H1 (cell line): ENCODE data around the gene ARMH3. TPM values are rescaled to one million over a fixed set of nuclear protein-coding genes. Genes with fewer than 3 reads are reported as not detected.
A peak's percentile ranks its signal among the peaks of the same experiment; 100 is the strongest.

Experiments
- ASH2L ChIP-seq: fragments of 200-600, 300-600 bp; sonication (generic); IDR thresholded peaks from one replicate; pipeline ENCODE4 v1.7.1; 2017; ENCODE audit warnings: low read length
- BCL11A ChIP-seq, 2 experiments: IDR thresholded peaks; one replicate each; pipeline ENCODE4 v1.6.1; 2011; ENCODE audit warnings: low read depth in 2 of 2, low read length in 2 of 2, mild to moderate bottlenecking in 2 of 2
- CTBP2 ChIP-seq: IDR thresholded peaks from 2 replicates; pipeline ENCODE4 v1.7.0; 2011; ENCODE audit warnings: borderline replicate concordance, mild to moderate bottlenecking, moderate library complexity, mixed read lengths, low read length; ENCODE audit not compliant: insufficient read depth, insufficient read length
- CTCF ChIP-seq, 3 experiments: IDR thresholded peaks; 1 replicate in 2 of 3; 2 replicates in 1 of 3; pipeline versions ENCODE4 v1.5.1 to v1.6.1; 2011; ENCODE audit warnings: low read length in 3 of 3, mild to moderate bottlenecking in 3 of 3, inconsistent platforms in 2 of 3, low read depth in 1 of 3, moderate library complexity in 1 of 3; ENCODE audit not compliant: insufficient read depth in 1 of 3; ENCODE audit errors: control extremely low read depth in 1 of 3
- EGR1 ChIP-seq: IDR thresholded peaks from 2 replicates; pipeline ENCODE4 v1.6.1; 2011; ENCODE audit warnings: low read depth, low read length, borderline replicate concordance
- EZH2 ChIP-seq: fragments of 200-600 bp; sonication (generic); IDR thresholded peaks from 2 replicates; pipeline ENCODE4 v1.7.1; 2012; ENCODE audit warnings: low read depth, mild to moderate bottlenecking, moderate library complexity, low read length, inconsistent platforms; ENCODE audit not compliant: severe bottlenecking
- GABPA ChIP-seq: IDR thresholded peaks from 2 replicates; pipeline ENCODE4 v1.6.1; 2011; ENCODE audit warnings: mild to moderate bottlenecking, low read length, moderate library complexity, borderline replicate concordance; ENCODE audit not compliant: insufficient read depth
- GTF2F1 ChIP-seq: IDR thresholded peaks from 2 replicates; pipeline ENCODE4 v1.6.1; 2012; ENCODE audit warnings: low read depth, low read length, improper control_type of control experiment, borderline replicate concordance
- HDAC2 ChIP-seq, 2 experiments: fragments of 300-600 bp in 1 of 2; sonication (generic) in 1 of 2; IDR thresholded peaks; 2 replicates each; pipeline ENCODE4 v1.6.1; 2011 to 2012; ENCODE audit warnings: low read depth in 2 of 2, low read length in 2 of 2, mild to moderate bottlenecking in 2 of 2, moderate library complexity in 2 of 2, borderline replicate concordance in 1 of 2, inconsistent platforms in 1 of 2
- HDAC6 ChIP-seq: IDR thresholded peaks from one replicate; pipeline ENCODE4 v1.7.1; 2012; ENCODE audit warnings: low read depth, mild to moderate bottlenecking, inconsistent platforms, low read length, moderate library complexity
- KDM1A ChIP-seq: fragments of 200-600, 300-600 bp; sonication (generic); IDR thresholded peaks from 2 replicates; pipeline ENCODE4 v1.7.1; 2016; ENCODE audit warnings: mild to moderate bottlenecking, low read length, borderline replicate concordance
- KDM5A ChIP-seq: fragments of 200-600 bp; IDR thresholded peaks from 2 replicates; pipeline ENCODE4 v1.7.1; 2012; ENCODE audit warnings: mild to moderate bottlenecking, low read length, inconsistent platforms, mixed read lengths
- POLR2A ChIP-seq, 2 experiments: IDR thresholded peaks; 1 replicate in 1 of 2; 2 replicates in 1 of 2; pipeline ENCODE4 v1.6.1; 2011; ENCODE audit warnings: low read depth in 2 of 2, low read length in 2 of 2, mild to moderate bottlenecking in 2 of 2; ENCODE audit errors: control extremely low read depth in 1 of 2
- RFX5 ChIP-seq: IDR thresholded peaks from 2 replicates; pipeline ENCODE4 v1.6.1; 2011; ENCODE audit warnings: low read depth, low read length, improper control_type of control experiment, borderline replicate concordance
- SP2 ChIP-seq: IDR thresholded peaks from 2 replicates; pipeline ENCODE4 v1.6.1; 2012; ENCODE audit warnings: mild to moderate bottlenecking, low read length, inconsistent platforms
- TAF1 ChIP-seq: IDR thresholded peaks from 2 replicates; pipeline ENCODE4 v1.6.1; 2011; ENCODE audit warnings: mild to moderate bottlenecking, low read depth, low read length
- TAF7 ChIP-seq: optimal IDR thresholded peaks from 2 replicates; pipeline ENCODE3; 2011; ENCODE audit warnings: low read depth, mild to moderate bottlenecking, inconsistent platforms, low read length, moderate library complexity, borderline replicate concordance
- polyA plus RNA-seq, 7 experiments: library from polyadenylated mRNA; depleted of rRNA in 3 of 7; stranded (reverse) in 5 of 7; unstranded in 2 of 7; fragments of >200 nt in 5 of 7; fragments of 200-250 nt in 2 of 7; gene quantifications; 1 replicate in 5 of 7; 2 replicates in 1 of 7; 4 replicates in 1 of 7; pipeline versions ENCODE4 v1.2.1 to v1.2.3, GENCODE V29; 2011 to 2013; ENCODE audit warnings: missing spikeins in 2 of 7, mixed read lengths in 2 of 7
- total RNA-seq: library from RNA; stranded (reverse); fragmentation: NEBNext Ultra II Directional; extraction: Animal tissue kit (Norgen Biotek cat#: 25700); gene quantifications from 2 replicates; pipeline ENCODE4 v1.2.1, GENCODE V29; 2021

ARMH3 gene
- total and polyA plus RNA-seq, 2 of the 8 experiments (the other 6 are each of a cell fraction or from before 2014, with no cell fraction given) = 11.6 to 18.3 TPM

GRCh38 chr10:101840741-101841453, 215.1 kb downstream of the ARMH3 start (continued):
- TF ChIP-seq EZH2 (no peak), BCL11A (IDR thresholded peaks at IDR 0.05; ENCODE audit: low read depth in 2 of 2, low read length in 2 of 2) (no peak), CTCF (IDR thresholded peaks at IDR 0.05; ENCODE audit: control extremely low read depth in 1 of 3, insufficient read depth in 1 of 3, low read depth in 1 of 3, low read length in 3 of 3) (peak; percentile 97 to 99 (median 98)), HDAC2 (IDR thresholded peaks at IDR 0.05; ENCODE audit: borderline replicate concordance in 1 of 2, low read depth in 2 of 2, low read length in 2 of 2) (peak in 1 of 2 experiments; percentile 56; a peak in 2 of 4 replicates), KDM1A (no peak), CTBP2 (no peak), HDAC6 (no peak), GTF2F1 (no peak; the same call in 1 of the 2 replicates), SP2 (no peak), TAF7 (peak; percentile 13), KDM5A (no peak), EGR1 (no peak), RFX5 (no peak), TAF1 (peak; percentile 24; the same call in 1 of the 2 replicates), POLR2A (IDR thresholded peaks at IDR 0.05; ENCODE audit: control extremely low read depth in 1 of 2, low read depth in 2 of 2, low read length in 2 of 2) (no peak), ASH2L (no peak), GABPA (no peak)
